ENCODE data around the gene WAPL.
"Not testable (repeated sequence)": the region's sequence is repeated elsewhere in the genome, so short reads cannot be mapped to it uniquely, and the experiment has no call there.

The WAPL gene

GRCh38 chr10:86521678-86522509, at the start of gene WAPL:
WAPL (minus strand) TSS chr10:86521792; CDS start chr10:86518069, 3,723 bp downstream.
- Histone ChIP-seq H3K9me3 (ENCODE audit: control insufficient read depth, insufficient read depth, low read length) (no peaks in the 10 kb centered on the region), H3K36me3 (ENCODE audit: control insufficient read depth, insufficient read depth, low read length) (no peaks in the 10 kb centered on the region), H3K27me3 (ENCODE audit: control insufficient read depth, insufficient read depth, low read length) (no peaks in the 10 kb centered on the region), H3K4me3 (ENCODE audit: low read depth, low read length) (peak within 1 kb of the TSS; percentile 84), H3K9ac (ENCODE audit: low read depth, low read length) (peak within 1 kb of the TSS; percentile 63), H3K4me1 (ENCODE audit: control insufficient read depth, insufficient read depth, low read length) (peaks cover 8% of the 10 kb centered on the region)

- Histone ChIP-seq H3K9me3 (ENCODE audit: control insufficient read depth, insufficient read depth, low read length) (no peaks in the 10 kb centered on the region), H3K27me3 (ENCODE audit: control insufficient read depth, insufficient read depth, low read length) (no peaks in the 10 kb centered on the region)
These were observed 47.7 kb upstream of the WAPL start for GRCh38 chr10:86569335-86569734.

DNA sequence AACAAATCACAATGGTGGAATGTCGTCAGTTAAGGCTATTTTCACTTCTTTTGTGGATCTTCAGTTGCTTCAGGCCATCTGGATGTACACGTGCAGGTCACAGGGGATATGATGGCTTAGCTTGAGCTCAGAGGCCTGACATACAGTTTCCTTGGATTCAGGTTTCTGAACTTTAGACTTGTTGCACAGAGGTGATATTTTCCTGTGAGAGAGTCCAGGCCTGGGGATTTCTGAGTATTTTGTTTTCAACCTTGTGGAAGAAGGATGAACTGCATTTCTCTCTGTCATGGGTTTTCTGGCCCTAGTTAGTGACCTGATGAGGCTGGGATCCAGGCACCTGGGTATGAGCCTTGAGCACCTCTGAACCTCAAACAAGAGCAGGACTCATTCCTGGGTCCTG, 44.9 kb upstream of the WAPL start:
- H3K4me1 ChIP-seq (ENCODE audit: control insufficient read depth, insufficient read depth, low read length); H3K27me3 ChIP-seq (ENCODE audit: control insufficient read depth, insufficient read depth, low read length); H3K9me3 ChIP-seq (ENCODE audit: control insufficient read depth, insufficient read depth, low read length); H3K9ac ChIP-seq (ENCODE audit: low read depth, low read length); H3K36me3 ChIP-seq (ENCODE audit: control insufficient read depth, insufficient read depth, low read length); H3K4me3 ChIP-seq (ENCODE audit: low read depth, low read length): not testable (repeated sequence)

More at GRCh38 chr10:86569335-86569734, 47.7 kb upstream of the WAPL start:
- Histone ChIP-seq H3K9ac (ENCODE audit: low read depth, low read length) (no peak overlapping the region), H3K36me3 (ENCODE audit: control insufficient read depth, insufficient read depth, low read length) (no peaks in the 10 kb centered on the region), H3K4me1 (ENCODE audit: control insufficient read depth, insufficient read depth, low read length) (peaks cover 7% of the 10 kb centered on the region), H3K4me3 (ENCODE audit: low read depth, low read length) (no peak overlapping the region)

- H3K4me3 ChIP-seq (ENCODE audit: low read depth, low read length); H3K9ac ChIP-seq (ENCODE audit: low read depth, low read length); H3K9me3 ChIP-seq (ENCODE audit: control insufficient read depth, insufficient read depth, low read length); H3K27me3 ChIP-seq (ENCODE audit: control insufficient read depth, insufficient read depth, low read length); H3K4me1 ChIP-seq (ENCODE audit: control insufficient read depth, insufficient read depth, low read length); H3K36me3 ChIP-seq (ENCODE audit: control insufficient read depth, insufficient read depth, low read length): not testable (repeated sequence)
These were observed 41.7 kb upstream of the WAPL start for GRCh38 chr10:86563338-86563737.

- H3K4me1 ChIP-seq (ENCODE audit: control insufficient read depth, insufficient read depth, low read length); H3K9me3 ChIP-seq (ENCODE audit: control insufficient read depth, insufficient read depth, low read length); H3K36me3 ChIP-seq (ENCODE audit: control insufficient read depth, insufficient read depth, low read length); H3K27me3 ChIP-seq (ENCODE audit: control insufficient read depth, insufficient read depth, low read length); H3K9ac ChIP-seq (ENCODE audit: low read depth, low read length); H3K4me3 ChIP-seq (ENCODE audit: low read depth, low read length): not testable (repeated sequence)
These were observed 37.1 kb upstream of the WAPL start for GRCh38 chr10:86558695-86559094.

- Histone ChIP-seq H3K9me3 (ENCODE audit: control insufficient read depth, insufficient read depth, low read length) (no peaks in the 10 kb centered on the region), H3K9ac (ENCODE audit: low read depth, low read length) (no peak overlapping the region), H3K4me3 (ENCODE audit: low read depth, low read length) (no peak overlapping the region), H3K27me3 (ENCODE audit: control insufficient read depth, insufficient read depth, low read length) (no peaks in the 10 kb centered on the region), H3K36me3 (ENCODE audit: control insufficient read depth, insufficient read depth, low read length) (no peaks in the 10 kb centered on the region), H3K4me1 (ENCODE audit: control insufficient read depth, insufficient read depth, low read length) (peaks cover 2% of the 10 kb centered on the region)
These were observed 35.5 kb upstream of the WAPL start for GRCh38 chr10:86556933-86557649.

DNA sequence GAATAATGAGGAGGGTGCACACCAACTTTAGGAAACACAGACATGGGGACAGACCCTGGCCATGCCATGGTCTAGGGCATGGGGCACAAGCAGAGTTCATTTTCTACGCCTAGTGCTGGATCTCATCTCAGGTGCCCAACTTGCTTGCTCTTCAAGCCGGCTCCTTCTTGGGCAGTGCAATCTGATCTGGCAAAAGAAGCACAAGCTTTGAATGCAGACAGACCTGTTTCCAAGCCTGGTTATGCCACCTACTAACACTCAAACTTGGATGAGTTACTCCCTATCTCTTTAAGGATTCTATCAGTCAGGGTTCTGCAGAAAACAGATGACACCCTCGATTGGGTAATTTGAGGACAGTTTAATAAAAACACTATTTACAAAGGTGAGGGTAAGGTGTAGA, 34.9 kb upstream of the WAPL start:
- H3K27me3 ChIP-seq (ENCODE audit: control insufficient read depth, insufficient read depth, low read length): no peaks in the 10 kb centered on the region
- no peak overlapping the region for H3K9ac ChIP-seq (ENCODE audit: low read depth, low read length)
- H3K36me3 ChIP-seq (ENCODE audit: control insufficient read depth, insufficient read depth, low read length): no peaks in the 10 kb centered on the region
- no peaks in the 10 kb centered on the region for H3K9me3 ChIP-seq (ENCODE audit: control insufficient read depth, insufficient read depth, low read length)
- no peak overlapping the region for H3K4me3 ChIP-seq (ENCODE audit: low read depth, low read length)
- peaks cover 2% of the 10 kb centered on the region for H3K4me1 ChIP-seq (ENCODE audit: control insufficient read depth, insufficient read depth, low read length)

GRCh38 chr10:86553639-86554038, 32.0 kb upstream of the WAPL start:
- Histone ChIP-seq H3K27me3 (ENCODE audit: control insufficient read depth, insufficient read depth, low read length) (no peaks in the 10 kb centered on the region), H3K4me1 (ENCODE audit: control insufficient read depth, insufficient read depth, low read length) (peaks cover 2% of the 10 kb centered on the region), H3K9me3 (ENCODE audit: control insufficient read depth, insufficient read depth, low read length) (no peaks in the 10 kb centered on the region), H3K4me3 (ENCODE audit: low read depth, low read length) (no peak overlapping the region), H3K9ac (ENCODE audit: low read depth, low read length) (no peak overlapping the region), H3K36me3 (ENCODE audit: control insufficient read depth, insufficient read depth, low read length) (no peaks in the 10 kb centered on the region)

DNA sequence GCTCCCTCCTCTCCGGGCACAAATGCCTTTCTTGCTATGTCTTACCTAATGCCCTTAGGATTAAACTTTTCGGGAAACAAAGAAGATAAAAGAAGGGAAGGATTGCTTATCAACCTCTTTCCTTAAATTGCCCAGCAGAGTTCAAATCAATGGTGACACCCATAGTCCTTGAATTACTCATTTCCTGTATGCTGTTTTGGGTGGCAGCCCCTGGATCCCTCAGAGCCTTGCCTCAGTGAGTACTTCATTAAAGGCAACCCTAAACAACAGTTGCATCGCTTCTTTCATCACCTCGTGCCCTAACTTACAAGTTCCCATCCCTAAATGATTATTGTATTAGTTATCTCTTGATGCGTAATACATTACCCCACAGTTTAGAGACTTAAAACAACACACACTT, 31.6 kb upstream of the WAPL start:
- no peak overlapping the region for H3K4me3 ChIP-seq (ENCODE audit: low read depth, low read length)
- H3K9ac ChIP-seq (ENCODE audit: low read depth, low read length): no peak overlapping the region

GRCh38 chr10:86547296-86547695, 25.7 kb upstream of the WAPL start:
- no peaks in the 10 kb centered on the region for H3K36me3 ChIP-seq (ENCODE audit: control insufficient read depth, insufficient read depth, low read length)
- no peaks in the 10 kb centered on the region for H3K4me1 ChIP-seq (ENCODE audit: control insufficient read depth, insufficient read depth, low read length)
- H3K4me3 ChIP-seq (ENCODE audit: low read depth, low read length): no peak overlapping the region
- no peaks in the 10 kb centered on the region for H3K27me3 ChIP-seq (ENCODE audit: control insufficient read depth, insufficient read depth, low read length)
- no peaks in the 10 kb centered on the region for H3K9me3 ChIP-seq (ENCODE audit: control insufficient read depth, insufficient read depth, low read length)
- no peak overlapping the region for H3K9ac ChIP-seq (ENCODE audit: low read depth, low read length)

More for the DNA sequence above, 31.6 kb upstream of the WAPL start:
- Histone ChIP-seq H3K36me3 (ENCODE audit: control insufficient read depth, insufficient read depth, low read length) (no peaks in the 10 kb centered on the region), H3K9me3 (ENCODE audit: control insufficient read depth, insufficient read depth, low read length) (no peaks in the 10 kb centered on the region), H3K27me3 (ENCODE audit: control insufficient read depth, insufficient read depth, low read length) (no peaks in the 10 kb centered on the region), H3K4me1 (ENCODE audit: control insufficient read depth, insufficient read depth, low read length) (peaks cover 2% of the 10 kb centered on the region)

DNA sequence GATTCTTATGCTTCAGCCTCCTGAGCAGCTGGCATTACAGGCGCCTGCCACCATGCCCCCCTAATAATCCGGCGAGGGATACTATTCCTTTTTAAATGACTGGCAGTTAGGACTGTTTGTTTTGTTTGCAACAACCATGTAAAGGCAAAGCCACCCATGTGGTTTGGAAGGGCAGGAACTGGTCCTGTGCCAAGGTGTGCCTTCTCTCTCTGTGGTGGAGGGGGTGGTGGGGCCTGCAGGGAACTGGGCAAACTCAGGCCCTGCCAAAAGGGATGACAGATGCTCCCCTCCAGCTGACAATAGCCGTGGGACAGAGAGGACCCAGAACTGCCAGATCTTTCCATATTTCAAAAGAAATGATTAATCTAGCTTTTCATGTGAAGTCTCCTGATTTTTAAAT, 23.5 kb upstream of the WAPL start:
- H3K27me3 ChIP-seq (ENCODE audit: control insufficient read depth, insufficient read depth, low read length): no peaks in the 10 kb centered on the region
- H3K9ac ChIP-seq (ENCODE audit: low read depth, low read length): no peak overlapping the region
- H3K9me3 ChIP-seq (ENCODE audit: control insufficient read depth, insufficient read depth, low read length): no peaks in the 10 kb centered on the region
- no peaks in the 10 kb centered on the region for H3K4me1 ChIP-seq (ENCODE audit: control insufficient read depth, insufficient read depth, low read length)
- no peaks in the 10 kb centered on the region for H3K36me3 ChIP-seq (ENCODE audit: control insufficient read depth, insufficient read depth, low read length)
- H3K4me3 ChIP-seq (ENCODE audit: low read depth, low read length): no peak overlapping the region

- no peaks in the 10 kb centered on the region for H3K36me3 ChIP-seq (ENCODE audit: control insufficient read depth, insufficient read depth, low read length)
- no peak overlapping the region for H3K4me3 ChIP-seq (ENCODE audit: low read depth, low read length)
- H3K9ac ChIP-seq (ENCODE audit: low read depth, low read length): no peak overlapping the region
- H3K4me1 ChIP-seq (ENCODE audit: control insufficient read depth, insufficient read depth, low read length): peaks cover 8% of the 10 kb centered on the region
- peaks cover 18% of the 10 kb centered on the region for H3K27me3 ChIP-seq (ENCODE audit: control insufficient read depth, insufficient read depth, low read length)
- H3K9me3 ChIP-seq (ENCODE audit: control insufficient read depth, insufficient read depth, low read length): no peaks in the 10 kb centered on the region
These were observed 18.4 kb upstream of the WAPL start for GRCh38 chr10:86540016-86540415.

All from iPS-15b (cell line).